IPS-20b (cell line): ENCODE data around the gene HS2ST1.

Experiments
- H3K27ac ChIP-seq: one replicate; pipeline ENCODE4 v1.5.1; 2013; ENCODE audit warnings: low read length
- H3K27me3 ChIP-seq: 2 replicates; pipeline ENCODE4 v1.6.1; 2013; ENCODE audit warnings: mild to moderate bottlenecking, low read length, inconsistent platforms; ENCODE audit not compliant: insufficient read depth
- H3K36me3 ChIP-seq: 2 replicates; pipeline ENCODE4 v1.6.1; 2013; ENCODE audit warnings: low read depth, mild to moderate bottlenecking, inconsistent platforms, low read length, moderate library complexity; ENCODE audit not compliant: insufficient read depth
- H3K4me1 ChIP-seq: 2 replicates; pipeline ENCODE4 v1.6.1; 2013; ENCODE audit warnings: mild to moderate bottlenecking, control low read depth, inconsistent platforms, low read length, moderate library complexity; ENCODE audit not compliant: insufficient read depth
- H3K4me3 ChIP-seq: 2 replicates; pipeline ENCODE4 v1.5.1; 2013; ENCODE audit warnings: mild to moderate bottlenecking, low read length, inconsistent platforms
- H3K9ac ChIP-seq: 2 replicates; pipeline ENCODE4 v1.6.1; 2013; ENCODE audit warnings: low read depth, mild to moderate bottlenecking, inconsistent platforms, low read length, moderate library complexity
- H3K9me3 ChIP-seq: 2 replicates; pipeline ENCODE4 v1.6.1; 2013; ENCODE audit warnings: mild to moderate bottlenecking, low read depth, low read length, inconsistent platforms; ENCODE audit not compliant: insufficient read depth

HS2ST1 gene

DNA sequence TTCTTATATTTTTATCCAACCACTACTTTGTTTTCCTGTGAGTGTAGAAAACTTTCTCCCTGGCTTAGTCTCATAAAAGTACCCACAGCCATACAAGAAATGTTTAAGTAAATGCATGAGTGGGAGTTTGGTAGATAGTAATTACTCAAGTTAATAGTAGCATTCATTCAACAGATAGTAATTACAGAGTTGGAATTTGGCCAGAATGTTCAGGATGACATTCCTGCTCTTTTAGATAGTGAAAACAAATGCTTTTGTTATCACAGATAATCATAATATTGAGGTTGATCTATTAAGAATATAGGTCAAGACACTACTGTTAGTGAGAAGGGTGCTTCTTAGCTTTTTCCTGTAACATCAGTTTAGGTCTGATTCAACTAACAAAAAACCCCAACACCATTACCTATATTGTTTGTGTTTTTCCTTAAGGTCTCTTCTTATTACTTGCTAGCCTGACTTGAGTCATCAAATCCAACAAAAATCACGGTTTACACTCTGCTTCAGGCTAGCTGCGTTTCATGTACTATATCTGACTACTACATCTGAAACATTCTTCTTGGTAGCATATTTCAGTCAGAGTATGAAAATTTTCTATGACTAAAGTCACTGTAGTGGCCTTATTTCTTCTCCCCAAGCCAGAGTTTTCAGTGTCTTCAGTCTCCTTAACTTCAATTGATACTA lies 163.7 kb downstream of the HS2ST1 start:
- Histone ChIP-seq H3K9ac (no peak overlapping the region), H3K27ac (no peak overlapping the region), H3K4me3 (no peak overlapping the region), H3K9me3 (no peaks in the 10 kb centered on the region), H3K4me1 (no peaks in the 10 kb centered on the region), H3K36me3 (no peaks in the 10 kb centered on the region), H3K27me3 (no peaks in the 10 kb centered on the region)

- H3K9me3 ChIP-seq: no peaks in the 10 kb centered on the region
- peaks cover 4% of the 10 kb centered on the region; the same call in 1 of the 2 replicates for H3K4me1 ChIP-seq
- H3K4me3 ChIP-seq: no peak overlapping the region
- H3K27me3 ChIP-seq: no peaks in the 10 kb centered on the region
- no peaks in the 10 kb centered on the region for H3K36me3 ChIP-seq
- no peak overlapping the region for H3K9ac ChIP-seq
- no peak overlapping the region for H3K27ac ChIP-seq
These were observed 169.9 kb downstream of the HS2ST1 start for GRCh38 chr1:87084244-87084836.

DNA sequence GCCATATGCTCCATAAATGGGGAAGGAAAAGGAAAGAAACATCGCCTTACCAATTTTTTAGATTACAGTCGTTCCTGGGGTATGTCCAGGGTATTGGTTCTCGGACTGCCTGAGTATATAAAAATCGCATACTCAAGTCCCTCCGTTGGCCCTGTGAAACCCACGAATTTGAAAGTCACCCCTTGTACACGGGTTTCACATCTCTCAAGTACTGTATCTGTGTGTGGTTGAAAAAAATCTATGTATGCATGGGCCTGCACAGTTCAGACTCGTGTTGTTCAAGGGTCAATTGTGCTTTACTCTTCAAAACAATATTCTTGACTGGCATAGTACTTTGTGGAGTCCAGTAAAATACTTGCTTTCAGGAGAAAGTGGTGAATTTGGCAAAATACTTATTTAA lies 171.7 kb downstream of the HS2ST1 start:
- Histone ChIP-seq H3K27me3 (no peaks in the 10 kb centered on the region), H3K9me3 (no peaks in the 10 kb centered on the region), H3K36me3 (no peaks in the 10 kb centered on the region), H3K4me1 (peaks cover 6% of the 10 kb centered on the region; the same call in 1 of the 2 replicates), H3K9ac (no peak overlapping the region), H3K4me3 (no peak overlapping the region), H3K27ac (no peak overlapping the region)

DNA sequence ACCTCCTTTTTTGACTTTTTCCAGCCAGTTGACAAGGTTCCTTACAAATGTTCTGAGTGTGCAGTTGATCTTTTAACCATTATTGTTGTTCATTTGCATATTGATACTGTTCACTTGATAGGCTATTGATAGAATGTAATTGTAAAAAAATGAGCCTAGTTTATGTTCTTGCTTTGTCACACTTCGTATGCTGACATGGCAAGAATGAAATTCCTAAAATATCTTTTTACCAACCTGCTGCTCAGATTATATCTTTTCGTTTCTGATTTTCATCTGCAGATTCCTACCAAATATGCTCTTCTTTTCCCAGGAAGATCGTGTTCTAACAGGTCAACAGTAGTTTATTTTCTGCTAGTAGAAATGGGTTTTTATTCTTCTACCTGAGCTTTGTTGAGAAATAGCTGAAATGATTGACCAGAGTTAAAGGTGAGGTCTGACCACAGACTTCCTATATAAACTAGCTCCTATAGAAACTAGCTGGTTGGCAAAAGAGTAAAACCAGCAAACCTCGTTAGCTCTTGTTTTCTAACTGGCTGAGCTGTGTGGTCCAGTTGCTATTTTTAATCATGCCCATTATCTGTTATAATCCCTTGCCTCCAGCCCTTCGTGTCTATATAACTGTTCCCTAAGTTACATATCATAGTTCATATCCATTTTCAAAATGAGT lies 174.8 kb downstream of the HS2ST1 start:
- no peaks in the 10 kb centered on the region for H3K36me3 ChIP-seq

GRCh38 chr1:87089823-87090222 lies 175.4 kb downstream of the HS2ST1 start:
- no peak overlapping the region for H3K4me3 ChIP-seq
- no peak overlapping the region for H3K9ac ChIP-seq
- no peaks in the 10 kb centered on the region for H3K9me3 ChIP-seq
- H3K4me1 ChIP-seq: 0 out of 2 replicates have a peak, but pooled peaks cover 2% of the 10 kb centered on the region
- no peaks in the 10 kb centered on the region for H3K36me3 ChIP-seq
- H3K27ac ChIP-seq: no peak overlapping the region
- H3K27me3 ChIP-seq: no peaks in the 10 kb centered on the region

More for the DNA sequence above, 174.8 kb downstream of the HS2ST1 start:
- Histone ChIP-seq H3K4me1 (0 out of 2 replicates have a peak, but pooled peaks cover 2% of the 10 kb centered on the region), H3K27me3 (no peaks in the 10 kb centered on the region), H3K4me3 (no peak overlapping the region), H3K9ac (no peak overlapping the region), H3K27ac (no peak overlapping the region), H3K9me3 (no peaks in the 10 kb centered on the region)

- no peak overlapping the region for H3K4me3 ChIP-seq
- H3K36me3 ChIP-seq: no peaks in the 10 kb centered on the region
These were observed 177.0 kb downstream of the HS2ST1 start for GRCh38 chr1:87091425-87091824.

GRCh38 chr1:87092846-87093245 lies 178.4 kb downstream of the HS2ST1 start:
- H3K27ac ChIP-seq: no peak overlapping the region
- no peak overlapping the region for H3K9ac ChIP-seq
- H3K9me3 ChIP-seq: no peaks in the 10 kb centered on the region
- no peaks in the 10 kb centered on the region for H3K27me3 ChIP-seq
- H3K4me3 ChIP-seq: no peak overlapping the region
- peaks cover 8% of the 10 kb centered on the region; the same call in 1 of the 2 replicates for H3K4me1 ChIP-seq
- no peaks in the 10 kb centered on the region for H3K36me3 ChIP-seq

More at GRCh38 chr1:87091425-87091824, 177.0 kb downstream of the HS2ST1 start:
- Histone ChIP-seq H3K27me3 (no peaks in the 10 kb centered on the region), H3K9ac (no peak overlapping the region), H3K27ac (no peak overlapping the region), H3K4me1 (peaks cover 5% of the 10 kb centered on the region; the same call in 1 of the 2 replicates), H3K9me3 (no peaks in the 10 kb centered on the region)

DNA sequence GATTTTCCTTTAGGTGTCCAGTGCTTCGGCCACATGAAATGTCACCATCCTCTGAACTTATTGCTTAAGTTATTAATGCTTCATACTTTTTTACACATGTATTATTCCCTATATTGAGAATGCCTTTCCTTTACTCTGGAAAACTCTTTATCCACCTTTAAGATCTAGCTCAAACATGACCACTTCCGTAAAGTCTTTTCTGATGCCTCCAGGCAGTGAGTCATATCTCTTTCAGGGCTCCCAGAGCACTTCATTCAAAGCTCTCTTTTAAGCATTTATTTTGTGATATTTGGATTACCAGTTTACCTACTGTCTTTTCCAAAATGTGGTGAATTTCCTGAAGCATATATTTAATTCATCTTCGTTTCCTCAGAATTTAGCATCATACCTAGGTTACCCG lies 178.9 kb downstream of the HS2ST1 start:
- Histone ChIP-seq H3K27me3 (no peaks in the 10 kb centered on the region), H3K4me3 (no peak overlapping the region), H3K36me3 (no peaks in the 10 kb centered on the region), H3K9me3 (no peaks in the 10 kb centered on the region), H3K4me1 (peaks cover 8% of the 10 kb centered on the region; the same call in 1 of the 2 replicates), H3K9ac (no peak overlapping the region), H3K27ac (no peak overlapping the region)

- Histone ChIP-seq H3K9ac (no peak overlapping the region), H3K27me3 (no peaks in the 10 kb centered on the region), H3K4me1 (peaks cover 8% of the 10 kb centered on the region; the same call in 1 of the 2 replicates), H3K27ac (no peak overlapping the region), H3K4me3 (no peak overlapping the region), H3K36me3 (peaks cover 5% of the 10 kb centered on the region; the same call in 1 of the 2 replicates), H3K9me3 (no peaks in the 10 kb centered on the region)
These were observed 179.8 kb downstream of the HS2ST1 start for GRCh38 chr1:87094238-87094637.

DNA sequence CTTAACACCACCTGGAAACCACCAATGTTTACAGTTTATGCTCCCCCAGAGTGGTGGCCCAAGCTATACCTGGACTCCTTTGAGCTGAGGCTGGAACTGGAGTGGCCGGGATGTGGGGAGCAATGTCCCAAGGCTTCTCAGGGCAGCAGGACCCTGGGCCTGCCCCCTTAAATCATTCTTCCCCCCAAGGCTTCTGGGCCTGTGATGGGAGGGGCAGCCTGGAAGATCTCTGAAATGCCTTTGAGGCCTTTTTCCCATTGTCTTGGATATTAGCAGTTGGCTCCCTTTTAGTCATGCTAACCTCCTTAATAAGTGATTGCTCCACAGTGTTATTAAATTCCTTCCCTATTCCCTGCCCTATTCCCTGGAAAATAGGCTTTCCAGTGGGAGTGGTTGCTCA lies 185.8 kb downstream of the HS2ST1 start:
- peaks cover 18% of the 10 kb centered on the region for H3K4me1 ChIP-seq

GRCh38 chr1:87103074-87103473 lies 188.6 kb downstream of the HS2ST1 start:
- H3K36me3 ChIP-seq: peaks cover 5% of the 10 kb centered on the region
- H3K27ac ChIP-seq: no peak overlapping the region
- peaks cover 12% of the 10 kb centered on the region for H3K4me1 ChIP-seq
- no peaks in the 10 kb centered on the region for H3K27me3 ChIP-seq
- no peak overlapping the region for H3K9ac ChIP-seq
- no peak overlapping the region for H3K4me3 ChIP-seq
- H3K9me3 ChIP-seq: no peaks in the 10 kb centered on the region

More for the DNA sequence above, 185.8 kb downstream of the HS2ST1 start:
- Histone ChIP-seq H3K9me3 (no peaks in the 10 kb centered on the region), H3K27ac (peak overlapping the region; percentile 58), H3K4me3 (no peak overlapping the region), H3K27me3 (no peaks in the 10 kb centered on the region), H3K9ac (no peak overlapping the region), H3K36me3 (peaks cover 5% of the 10 kb centered on the region)
